ENCODE measurements around the gene FCER2. TPM values are rescaled to one million over a fixed set of nuclear protein-coding genes. Genes with fewer than 3 reads are reported as not detected.
A peak's percentile ranks its signal among the peaks of the same experiment; 100 is the strongest.

FCER2 gene
- total RNA-seq, 2 donors from 2014 or later = not detected

- no peaks in the 10 kb centered on the region for H3K27me3 ChIP-seq
- H3K4me1 ChIP-seq = no peaks in the 10 kb centered on the region
- no peak for TF ChIP-seq CTCF (IDR thresholded peaks at IDR 0.05)
- no peak for TF ChIP-seq POLR2A (IDR thresholded peaks at IDR 0.05)
- ATAC-seq (no peak), DNase-seq (no peak)
- no peak overlapping the region for H3K27ac ChIP-seq
- intact Hi-C loops (cut with DNase I) = no loop called here
- WGBS, 2 donors = 29 to 32% methylated on average over 6 to 9 of the region's 9 CpGs
- no peak overlapping the region for H3K4me3 ChIP-seq
- no peaks in the 10 kb centered on the region for H3K36me3 ChIP-seq (replicated peaks in 1 of 2; ENCODE audit: insufficient read depth in 1 of 2, low read depth in 2 of 2)
- H3K9me3 ChIP-seq = no peaks in the 10 kb centered on the region
Observed at GRCh38 chr19:7672522-7672921, 29.4 kb downstream of the FCER2 start.

GRCh38 chr19:7670790-7671189 lies 31.1 kb downstream of the FCER2 start:
- WGBS, 2 donors = 17 to 21% methylated on average over 7 to 9 of the region's 9 CpGs
- Histone ChIP-seq H3K4me1 (no peaks in the 10 kb centered on the region), H3K27ac (no peak overlapping the region), H3K4me3 (no peak overlapping the region), H3K27me3 (no peaks in the 10 kb centered on the region), H3K9me3 (no peaks in the 10 kb centered on the region), H3K36me3 (replicated peaks in 1 of 2; ENCODE audit: insufficient read depth in 1 of 2, low read depth in 2 of 2) (no peaks in the 10 kb centered on the region)
- TF ChIP-seq POLR2A (IDR thresholded peaks at IDR 0.05) (no peak), CTCF (IDR thresholded peaks at IDR 0.05) (no peak)
- intact Hi-C loops (cut with DNase I) = no loop called here
- ATAC-seq = no peak
- no peak for DNase-seq

- no peak for DNase-seq
- Histone ChIP-seq H3K36me3 (replicated peaks in 1 of 2; ENCODE audit: insufficient read depth in 1 of 2, low read depth in 2 of 2) (no peaks in the 10 kb centered on the region), H3K27ac (no peak overlapping the region), H3K27me3 (no peaks in the 10 kb centered on the region), H3K9me3 (no peaks in the 10 kb centered on the region), H3K4me1 (no peaks in the 10 kb centered on the region), H3K4me3 (no peak overlapping the region)
- TF ChIP-seq POLR2A (IDR thresholded peaks at IDR 0.05) (no peak), CTCF (IDR thresholded peaks at IDR 0.05) (no peak)
- intact Hi-C loops (cut with DNase I) = no loop called here
- peak; percentile 9 for ATAC-seq
- 0 to 1% methylated on average over 3 to 42 of the region's 43 CpGs for WGBS, 2 donors
Observed at GRCh38 chr19:7670150-7670783, 31.7 kb downstream of the FCER2 start.

GRCh38 chr19:7669641-7670040 lies 32.3 kb downstream of the FCER2 start:
- Histone ChIP-seq H3K4me3 (no peak overlapping the region), H3K27ac (no peak overlapping the region), H3K4me1 (no peaks in the 10 kb centered on the region), H3K36me3 (replicated peaks in 1 of 2; ENCODE audit: insufficient read depth in 1 of 2, low read depth in 2 of 2) (no peaks in the 10 kb centered on the region), H3K27me3 (no peaks in the 10 kb centered on the region), H3K9me3 (no peaks in the 10 kb centered on the region)
- intact Hi-C loops (cut with DNase I) = no loop called here
- TF ChIP-seq POLR2A (IDR thresholded peaks at IDR 0.05) (no peak), CTCF (IDR thresholded peaks at IDR 0.05) (no peak)
- ATAC-seq = no peak
- WGBS, 2 donors = 18 to 24% methylated on average over 8 to 9 of the region's 9 CpGs
- DNase-seq = no peak

- ATAC-seq (no peak), DNase-seq (no peak)
- WGBS, 2 donors = 39 to 47% methylated on average over 5 to 9 of the region's 9 CpGs
- TF ChIP-seq CTCF (IDR thresholded peaks at IDR 0.05) = no peak
- TF ChIP-seq POLR2A (IDR thresholded peaks at IDR 0.05) = no peak
- Histone ChIP-seq H3K4me1 (no peaks in the 10 kb centered on the region), H3K27ac (no peak within 1 kb of the TSS), H3K36me3 (replicated peaks in 1 of 2; ENCODE audit: insufficient read depth in 1 of 2, low read depth in 2 of 2) (no peaks in the 10 kb centered on the region), H3K4me3 (no peak within 1 kb of the TSS), H3K27me3 (no peaks in the 10 kb centered on the region), H3K9me3 (no peaks in the 10 kb centered on the region)
- intact Hi-C loops (cut with DNase I) = no loop called here
Observed at GRCh38 chr19:7668842-7669241, 33.1 kb downstream of the FCER2 start, which contains the start of gene RETN. TSS of gene RETN (plus strand) at chr19:7669049. CDS start at chr19:7669327, 278 bp downstream.
